H1 (cell line): ENCODE measurements around the gene NGFR. TPM values are rescaled to one million over a fixed set of nuclear protein-coding genes. Genes with fewer than 3 reads are reported as not detected.

ENCODE experiments used
- ASH2L ChIP-seq: fragments of 200-600, 300-600 bp; sonication (generic); IDR thresholded peaks from one replicate; pipeline ENCODE4 v1.7.1; 2017; ENCODE audit warnings: low read length
- BCL11A ChIP-seq, 2 experiments: IDR thresholded peaks; one replicate each; pipeline ENCODE4 v1.6.1; 2011; ENCODE audit warnings: low read depth in 2 of 2, low read length in 2 of 2, mild to moderate bottlenecking in 2 of 2
- BRCA1 ChIP-seq: IDR thresholded peaks from 2 replicates; pipeline ENCODE4 v1.6.1; 2012; ENCODE audit warnings: low read depth, low read length, improper control_type of control experiment
- CBX8 ChIP-seq: fragments of 300-800, 300-1000 bp; sonication (generic); IDR thresholded peaks from 2 replicates; pipeline ENCODE4 v1.7.1; 2016; ENCODE audit warnings: low read depth, low read length, borderline replicate concordance
- CEBPB ChIP-seq: IDR thresholded peaks from 2 replicates; pipeline ENCODE4 v1.6.1; 2012; ENCODE audit warnings: low read depth, low read length
- EZH2 ChIP-seq: fragments of 200-600 bp; sonication (generic); IDR thresholded peaks from 2 replicates; pipeline ENCODE4 v1.7.1; 2012; ENCODE audit warnings: low read depth, mild to moderate bottlenecking, moderate library complexity, low read length, inconsistent platforms; ENCODE audit not compliant: severe bottlenecking
- HDAC2 ChIP-seq, 2 experiments: fragments of 300-600 bp in 1 of 2; sonication (generic) in 1 of 2; IDR thresholded peaks; 2 replicates each; pipeline ENCODE4 v1.6.1; 2011 to 2012; ENCODE audit warnings: low read depth in 2 of 2, low read length in 2 of 2, mild to moderate bottlenecking in 2 of 2, moderate library complexity in 2 of 2, borderline replicate concordance in 1 of 2, inconsistent platforms in 1 of 2
- HDAC6 ChIP-seq: IDR thresholded peaks from one replicate; pipeline ENCODE4 v1.7.1; 2012; ENCODE audit warnings: low read depth, mild to moderate bottlenecking, inconsistent platforms, low read length, moderate library complexity
- JUN ChIP-seq: IDR thresholded peaks from 2 replicates; pipeline ENCODE4 v1.6.1; 2011; ENCODE audit warnings: low read depth, mild to moderate bottlenecking, improper control_type of control experiment, low read length
- JUND ChIP-seq: IDR thresholded peaks from 2 replicates; pipeline ENCODE4 v1.6.1; 2011; ENCODE audit warnings: mild to moderate bottlenecking, improper control_type of control experiment, low read length
- KDM4A ChIP-seq: IDR thresholded peaks from one replicate; pipeline ENCODE4 v1.7.1; 2012; ENCODE audit warnings: low read depth, mild to moderate bottlenecking, moderate library complexity, low read length, inconsistent platforms; ENCODE audit not compliant: severe bottlenecking
- NANOG ChIP-seq: IDR thresholded peaks from 2 replicates; pipeline ENCODE4 v1.6.1; 2011; ENCODE audit warnings: low read length, low read depth, mild to moderate bottlenecking, inconsistent platforms; ENCODE audit not compliant: insufficient read depth, poor library complexity, severe bottlenecking
- PHF8 ChIP-seq: fragments of 200-600 bp; sonication (generic); conservative IDR thresholded peaks from 2 replicates; pipeline ENCODE4 v1.7.1; 2012; ENCODE audit warnings: low read depth, mild to moderate bottlenecking, inconsistent platforms, low read length, moderate library complexity
- RBBP5 ChIP-seq: IDR thresholded peaks from 2 replicates; pipeline ENCODE4 v1.7.1; 2012; ENCODE audit warnings: low read depth, mild to moderate bottlenecking, inconsistent platforms, low read length, moderate library complexity, borderline replicate concordance
- RFX5 ChIP-seq: IDR thresholded peaks from 2 replicates; pipeline ENCODE4 v1.6.1; 2011; ENCODE audit warnings: low read depth, low read length, improper control_type of control experiment, borderline replicate concordance
- RXRA ChIP-seq: IDR thresholded peaks from 2 replicates; pipeline ENCODE4 v1.6.1; 2011; ENCODE audit warnings: low read depth, mild to moderate bottlenecking, low read length, moderate library complexity; ENCODE audit not compliant: insufficient read depth
- SIN3A ChIP-seq, 2 experiments: IDR thresholded peaks in 1 of 2; conservative IDR thresholded peaks in 1 of 2; 2 replicates each; pipeline ENCODE4 v1.6.1; 2011 to 2012; ENCODE audit warnings: low read length in 2 of 2, improper control_type of control experiment in 1 of 2, low read depth in 1 of 2, mild to moderate bottlenecking in 1 of 2
- SIX5 ChIP-seq: IDR thresholded peaks from 2 replicates; pipeline ENCODE4 v1.6.1; 2011; ENCODE audit warnings: mild to moderate bottlenecking, low read depth, low read length
- SUZ12 ChIP-seq: fragments of 200-600 bp; sonication (generic); IDR thresholded peaks from 2 replicates; pipeline ENCODE4 v1.6.1; 2012; ENCODE audit warnings: mild to moderate bottlenecking, inconsistent platforms, low read length, moderate library complexity, mixed read lengths
- TCF12 ChIP-seq: IDR thresholded peaks from 2 replicates; pipeline ENCODE4 v1.6.1; 2011; ENCODE audit warnings: low read depth, mild to moderate bottlenecking, low read length
- TEAD4 ChIP-seq: IDR thresholded peaks from 2 replicates; pipeline ENCODE4 v1.6.1; 2012; ENCODE audit warnings: low read depth, low read length, inconsistent platforms, mixed read lengths
- polyA plus RNA-seq, 7 experiments: library from polyadenylated mRNA; depleted of rRNA in 3 of 7; stranded (reverse) in 5 of 7; unstranded in 2 of 7; fragments of >200 nt in 5 of 7; fragments of 200-250 nt in 2 of 7; gene quantifications; 1 replicate in 5 of 7; 2 replicates in 1 of 7; 4 replicates in 1 of 7; pipeline versions ENCODE4 v1.2.1 to v1.2.3, GENCODE V29; 2011 to 2013; ENCODE audit warnings: missing spikeins in 2 of 7, mixed read lengths in 2 of 7
- total RNA-seq: library from RNA; stranded (reverse); fragmentation: NEBNext Ultra II Directional; extraction: Animal tissue kit (Norgen Biotek cat#: 25700); gene quantifications from 2 replicates; pipeline ENCODE4 v1.2.1, GENCODE V29; 2021

Gene NGFR
- total and polyA plus RNA-seq, 2 of the 8 experiments (the other 6 are each of a cell fraction or from before 2014, with no cell fraction given) = 8.1 to 10.3 TPM

GRCh38 chr17:49498029-49498615, 3.0 kb downstream of the NGFR start (continued):
- TF ChIP-seq EZH2 = no peak
- no peak for TF ChIP-seq BCL11A (IDR thresholded peaks at IDR 0.05; ENCODE audit: low read depth in 2 of 2, low read length in 2 of 2)
- no peak for TF ChIP-seq PHF8
- TF ChIP-seq RBBP5 = no peak
- no peak for TF ChIP-seq SIN3A (conservative IDR thresholded peaks at IDR 0.05 in 1 of 2, IDR thresholded peaks at IDR 0.05 in 1 of 2; ENCODE audit: low read depth in 1 of 2, low read length in 2 of 2)
- no peak for TF ChIP-seq TEAD4
- no peak for TF ChIP-seq TCF12
- TF ChIP-seq CBX8 = no peak
- TF ChIP-seq ASH2L = no peak
- peak; percentile 4; the same call in 1 of the 2 replicates for TF ChIP-seq JUND
- no peak for TF ChIP-seq SUZ12
- TF ChIP-seq RXRA = no peak
- TF ChIP-seq BRCA1 = no peak
- no peak for TF ChIP-seq RFX5
- no peak for TF ChIP-seq KDM4A
- no peak for TF ChIP-seq CEBPB
- TF ChIP-seq NANOG = no peak
- TF ChIP-seq JUN = no peak
- TF ChIP-seq SIX5 = no peak
- TF ChIP-seq HDAC6 = no peak
- 0 out of 4 replicates have a peak, but pooled peaks of 1 of the 2 experiments have one; percentile 34 for TF ChIP-seq HDAC2 (IDR thresholded peaks at IDR 0.05; ENCODE audit: borderline replicate concordance in 1 of 2, low read depth in 2 of 2, low read length in 2 of 2)
